ENCODE data around the gene PDXK. TPM values are rescaled to one million over a fixed set of nuclear protein-coding genes. Genes with fewer than 3 reads are reported as not detected.

Gene PDXK
- total and polyA plus RNA-seq, 9 donors: 20.9 to 31.6 (median 21.8) TPM

DNA sequence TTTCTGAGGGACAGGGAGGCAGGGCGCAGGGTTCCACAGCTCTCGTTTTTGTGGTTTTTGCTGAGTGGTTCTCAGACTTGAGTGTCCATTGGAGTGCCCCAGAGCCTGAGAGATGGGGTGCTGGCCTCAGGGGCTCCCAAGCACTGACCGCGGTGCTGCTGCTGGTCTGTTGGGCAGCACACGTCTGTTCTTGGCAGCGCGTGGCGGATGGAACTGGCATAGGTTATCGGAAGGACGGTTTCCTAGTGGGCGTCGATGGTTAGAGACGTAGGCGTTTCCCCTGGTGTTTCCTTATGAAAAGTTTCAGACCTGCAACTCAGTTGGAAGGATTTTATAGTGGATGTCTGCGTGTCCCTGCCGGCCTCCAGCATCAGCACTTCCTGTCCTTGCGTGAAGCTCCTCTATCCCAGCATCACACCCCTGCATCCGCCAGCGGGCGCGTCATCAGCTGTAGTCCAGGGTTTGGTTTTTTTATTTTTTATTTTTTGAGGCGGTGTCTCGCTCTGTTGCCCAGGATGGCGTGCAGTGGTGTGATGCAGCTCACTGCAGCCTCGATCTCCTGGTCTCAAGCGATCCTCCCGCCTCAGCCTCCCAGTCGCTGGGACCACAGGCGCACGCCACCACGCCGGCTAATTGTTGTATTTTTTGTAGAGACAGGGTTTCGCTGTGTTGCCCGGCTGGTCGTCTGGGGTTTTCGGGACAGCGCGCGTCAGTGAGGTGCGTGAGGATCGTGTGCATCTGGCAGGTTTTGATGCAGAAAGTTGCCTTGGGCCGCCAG, 82.3 kb downstream of the PDXK start:
- Histone ChIP-seq H3K4me1 (ENCODE audit: control insufficient read depth, insufficient read depth, low read length) (no peaks in the 10 kb centered on the region), H3K27me3 (ENCODE audit: control insufficient read depth, insufficient read depth, low read length) (no peaks in the 10 kb centered on the region), H3K4me3 (ENCODE audit: low read length) (no peak overlapping the region), H3K27ac (ENCODE audit: low read length) (no peak overlapping the region), H3K9me3 (replicated peaks; ENCODE audit: control insufficient read depth, low read depth, low read length) (no peaks in the 10 kb centered on the region), H3K36me3 (ENCODE audit: control insufficient read depth, insufficient read depth, low read length) (peaks cover 83% of the 10 kb centered on the region)
- 95% methylated on average over 35 of the region's 42 CpGs for WGBS (ENCODE audit: insufficient coverage)
- no peak for DNase-seq

DNA sequence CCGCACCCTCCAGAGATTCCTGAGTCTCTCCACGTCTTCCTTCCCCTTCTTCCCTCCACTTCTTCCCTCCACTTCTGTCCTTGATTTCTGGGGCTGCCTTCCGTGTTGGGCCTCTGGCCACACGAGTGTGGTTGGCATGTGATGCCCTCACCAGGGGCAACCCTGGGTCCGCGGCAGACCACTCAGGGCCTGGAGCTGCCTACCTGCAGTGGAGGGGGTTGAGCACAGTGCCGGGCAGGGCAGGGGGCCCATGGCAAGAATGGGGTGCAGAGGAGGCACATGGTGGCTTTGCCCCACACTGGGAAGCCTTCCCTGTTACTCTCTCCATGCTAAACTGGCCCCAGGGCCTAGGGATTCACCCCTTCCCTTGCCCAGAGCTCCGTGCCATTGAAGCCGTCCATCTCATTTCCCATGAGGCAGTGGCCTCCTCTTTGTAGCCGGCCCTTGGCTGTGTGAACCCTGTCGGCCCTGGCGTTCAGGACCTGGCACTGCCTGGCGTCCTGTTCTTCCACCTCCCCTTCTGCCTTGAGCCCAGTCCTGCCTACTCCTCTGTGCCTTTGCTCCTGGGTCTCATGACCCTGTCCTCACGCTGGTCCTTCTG, 83.9 kb downstream of the PDXK start:
- 85% methylated on average over 14 of the region's 14 CpGs for WGBS (ENCODE audit: insufficient coverage)
- Histone ChIP-seq H3K4me3 (ENCODE audit: low read length) (no peak overlapping the region), H3K27me3 (ENCODE audit: control insufficient read depth, insufficient read depth, low read length) (no peaks in the 10 kb centered on the region), H3K4me1 (ENCODE audit: control insufficient read depth, insufficient read depth, low read length) (no peaks in the 10 kb centered on the region), H3K9me3 (replicated peaks; ENCODE audit: control insufficient read depth, low read depth, low read length) (no peaks in the 10 kb centered on the region), H3K36me3 (ENCODE audit: control insufficient read depth, insufficient read depth, low read length) (peaks cover 67% of the 10 kb centered on the region), H3K27ac (ENCODE audit: low read length) (no peak overlapping the region)
- DNase-seq: no peak

DNA sequence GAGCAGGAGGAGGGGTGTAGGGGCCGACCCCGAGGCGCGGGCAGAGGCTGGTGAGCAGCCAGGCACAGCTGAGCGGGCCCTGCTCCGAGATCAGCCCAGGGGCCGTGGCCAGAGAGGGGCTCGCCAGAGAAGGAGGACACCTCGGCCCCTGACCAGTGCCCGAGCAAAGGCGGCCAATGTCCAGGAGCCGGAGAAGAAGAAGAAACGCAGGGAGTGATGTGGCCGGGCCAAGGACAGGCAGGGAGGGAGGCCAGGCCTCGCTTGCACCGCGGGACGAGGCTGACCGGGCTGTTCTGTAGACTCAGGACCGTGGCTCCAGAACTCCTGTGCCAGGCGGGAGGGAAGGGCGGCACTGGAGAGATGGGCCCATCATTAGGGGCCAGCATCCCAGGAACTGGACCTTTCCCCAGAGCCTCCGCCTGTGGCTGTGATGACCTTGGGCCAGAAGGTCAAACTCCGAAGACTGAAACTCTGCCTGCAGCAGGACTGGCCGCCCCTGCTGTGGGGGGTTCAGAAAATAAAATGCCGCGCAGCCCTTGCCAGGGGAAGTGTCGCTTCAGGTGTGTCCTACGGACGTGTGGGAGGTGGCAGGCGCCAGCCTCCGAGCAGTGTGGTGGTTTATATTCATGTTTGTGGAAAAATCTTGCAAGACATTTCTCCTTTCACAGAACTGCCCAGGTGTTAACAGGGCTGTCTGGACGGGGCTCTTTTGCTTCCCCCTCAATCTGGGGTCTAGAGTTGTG, 84.8 kb downstream of the PDXK start:
- Histone ChIP-seq H3K4me1 (ENCODE audit: control insufficient read depth, insufficient read depth, low read length) (no peaks in the 10 kb centered on the region), H3K36me3 (ENCODE audit: control insufficient read depth, insufficient read depth, low read length) (peaks cover 58% of the 10 kb centered on the region), H3K27ac (ENCODE audit: low read length) (no peak overlapping the region), H3K9me3 (replicated peaks; ENCODE audit: control insufficient read depth, low read depth, low read length) (no peaks in the 10 kb centered on the region), H3K4me3 (ENCODE audit: low read length) (no peak overlapping the region), H3K27me3 (ENCODE audit: control insufficient read depth, insufficient read depth, low read length) (no peaks in the 10 kb centered on the region)
- WGBS (ENCODE audit: insufficient coverage): 91% methylated on average over 31 of the region's 33 CpGs
- DNase-seq: no peak

- no peaks in the 10 kb centered on the region for H3K27me3 ChIP-seq (ENCODE audit: control insufficient read depth, insufficient read depth, low read length)
- no peaks in the 10 kb centered on the region for H3K9me3 ChIP-seq (replicated peaks; ENCODE audit: control insufficient read depth, low read depth, low read length)
- no peaks in the 10 kb centered on the region for H3K4me1 ChIP-seq (ENCODE audit: control insufficient read depth, insufficient read depth, low read length)
- 66% methylated on average over 10 of the region's 14 CpGs for WGBS (ENCODE audit: insufficient coverage)
- H3K4me3 ChIP-seq (ENCODE audit: low read length): no peak overlapping the region
- H3K27ac ChIP-seq (ENCODE audit: low read length): no peak overlapping the region
- DNase-seq: no peak
- H3K36me3 ChIP-seq (ENCODE audit: control insufficient read depth, insufficient read depth, low read length): peaks cover 43% of the 10 kb centered on the region
Observed at GRCh38 chr21:43805275-43805800, 86.4 kb downstream of the PDXK start.

DNA sequence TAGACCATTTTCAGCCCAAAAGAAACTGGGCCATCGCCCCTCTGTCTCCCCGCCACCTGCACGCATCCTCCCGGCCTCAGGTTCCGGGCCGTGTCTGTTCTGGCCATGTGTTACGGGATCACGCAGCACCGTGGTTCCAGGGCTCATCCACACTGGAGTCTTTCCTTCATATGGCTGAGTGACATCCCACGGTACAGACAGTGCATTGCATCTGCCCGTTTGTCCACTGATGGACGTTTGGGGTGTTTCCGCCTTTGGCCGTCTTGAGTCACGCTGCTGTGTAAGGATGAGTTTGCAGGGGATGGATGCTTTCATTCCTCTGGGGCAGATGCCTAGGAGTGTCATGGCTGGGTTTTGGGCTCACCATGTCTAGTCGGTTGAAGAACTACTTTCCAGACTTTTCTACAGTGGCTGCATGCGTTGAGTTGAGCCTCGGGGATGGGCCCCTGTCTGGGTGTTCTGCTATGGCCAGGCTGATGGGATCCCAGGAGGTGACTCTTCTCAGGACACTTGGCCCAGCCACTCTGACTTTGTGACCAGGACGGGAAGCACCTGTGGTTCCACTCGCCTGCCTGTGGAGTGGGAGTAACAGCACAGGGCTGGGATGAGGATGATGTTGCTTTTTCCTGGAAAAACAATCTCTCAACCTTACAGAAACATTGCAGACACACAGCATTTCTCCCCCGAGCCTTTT, 87.2 kb downstream of the PDXK start:
- WGBS (ENCODE audit: insufficient coverage): 86% methylated on average over 16 of the region's 21 CpGs
- peaks cover 35% of the 10 kb centered on the region for H3K36me3 ChIP-seq (ENCODE audit: control insufficient read depth, insufficient read depth, low read length)
- no peaks in the 10 kb centered on the region for H3K27me3 ChIP-seq (ENCODE audit: control insufficient read depth, insufficient read depth, low read length)
- no peak for DNase-seq
- H3K27ac ChIP-seq (ENCODE audit: low read length): no peak overlapping the region
- peaks cover 8% of the 10 kb centered on the region for H3K4me1 ChIP-seq (ENCODE audit: control insufficient read depth, insufficient read depth, low read length)
- H3K4me3 ChIP-seq (ENCODE audit: low read length): no peak overlapping the region
- H3K9me3 ChIP-seq (replicated peaks; ENCODE audit: control insufficient read depth, low read depth, low read length): no peaks in the 10 kb centered on the region

- Histone ChIP-seq H3K4me1 (ENCODE audit: control insufficient read depth, insufficient read depth, low read length) (peaks cover 22% of the 10 kb centered on the region), H3K36me3 (ENCODE audit: control insufficient read depth, insufficient read depth, low read length) (peaks cover 14% of the 10 kb centered on the region), H3K27ac (ENCODE audit: low read length) (no peak overlapping the region), H3K9me3 (replicated peaks; ENCODE audit: control insufficient read depth, low read depth, low read length) (no peaks in the 10 kb centered on the region), H3K4me3 (ENCODE audit: low read length) (no peak overlapping the region), H3K27me3 (ENCODE audit: control insufficient read depth, insufficient read depth, low read length) (no peaks in the 10 kb centered on the region)
- no peak for DNase-seq
- 81% methylated on average over 16 of the region's 18 CpGs for WGBS (ENCODE audit: insufficient coverage)
Observed at GRCh38 chr21:43808367-43808766, 89.4 kb downstream of the PDXK start.

DNA sequence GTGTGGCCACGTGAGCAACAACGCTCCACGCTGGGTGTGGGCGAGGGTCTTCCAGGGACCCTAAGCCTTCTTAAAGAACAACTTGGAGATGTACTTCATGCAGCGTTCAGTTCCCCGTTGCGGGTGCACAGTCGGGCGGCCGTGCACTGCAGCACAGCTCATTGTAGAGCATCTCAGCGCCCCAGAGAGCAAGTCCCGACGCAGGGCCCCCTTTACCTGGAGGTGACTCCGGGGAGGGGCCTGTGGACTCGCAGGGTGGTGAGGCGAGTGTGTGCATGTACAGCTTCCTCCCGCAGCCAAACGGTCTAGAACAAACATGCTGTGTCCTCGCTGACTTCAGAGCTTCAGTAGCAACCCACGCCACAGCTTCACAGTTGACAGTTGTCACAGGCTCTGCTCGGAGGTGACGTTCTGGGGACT, 89.9 kb downstream of the PDXK start:
- WGBS (ENCODE audit: insufficient coverage): 85% methylated on average over 20 of the region's 22 CpGs

GRCh38 chr21:43809346-43809799, 90.4 kb downstream of the PDXK start:
- H3K9me3 ChIP-seq (replicated peaks; ENCODE audit: control insufficient read depth, low read depth, low read length): no peaks in the 10 kb centered on the region
- peaks cover 4% of the 10 kb centered on the region for H3K36me3 ChIP-seq (ENCODE audit: control insufficient read depth, insufficient read depth, low read length)
- DNase-seq: no peak
- 75% methylated on average over 15 of the region's 16 CpGs for WGBS (ENCODE audit: insufficient coverage)
- H3K27ac ChIP-seq (ENCODE audit: low read length): no peak overlapping the region
- H3K4me3 ChIP-seq (ENCODE audit: low read length): no peak overlapping the region
- no peaks in the 10 kb centered on the region for H3K27me3 ChIP-seq (ENCODE audit: control insufficient read depth, insufficient read depth, low read length)
- peaks cover 26% of the 10 kb centered on the region for H3K4me1 ChIP-seq (ENCODE audit: control insufficient read depth, insufficient read depth, low read length)

More for the DNA sequence above, 89.9 kb downstream of the PDXK start:
- peaks cover 9% of the 10 kb centered on the region for H3K36me3 ChIP-seq (ENCODE audit: control insufficient read depth, insufficient read depth, low read length)
- H3K4me3 ChIP-seq (ENCODE audit: low read length): no peak overlapping the region
- DNase-seq: no peak
- H3K4me1 ChIP-seq (ENCODE audit: control insufficient read depth, insufficient read depth, low read length): peaks cover 22% of the 10 kb centered on the region
- H3K27ac ChIP-seq (ENCODE audit: low read length): no peak overlapping the region
- no peaks in the 10 kb centered on the region for H3K9me3 ChIP-seq (replicated peaks; ENCODE audit: control insufficient read depth, low read depth, low read length)
- H3K27me3 ChIP-seq (ENCODE audit: control insufficient read depth, insufficient read depth, low read length): no peaks in the 10 kb centered on the region

GRCh38 chr21:43809853-43810504, 91.0 kb downstream of the PDXK start:
- DNase-seq: no peak
- H3K36me3 ChIP-seq (ENCODE audit: control insufficient read depth, insufficient read depth, low read length): no peaks in the 10 kb centered on the region
- peaks cover 31% of the 10 kb centered on the region for H3K4me1 ChIP-seq (ENCODE audit: control insufficient read depth, insufficient read depth, low read length)
- no peaks in the 10 kb centered on the region for H3K27me3 ChIP-seq (ENCODE audit: control insufficient read depth, insufficient read depth, low read length)
- H3K27ac ChIP-seq (ENCODE audit: low read length): no peak overlapping the region
- no peak overlapping the region for H3K4me3 ChIP-seq (ENCODE audit: low read length)
- no peaks in the 10 kb centered on the region for H3K9me3 ChIP-seq (replicated peaks; ENCODE audit: control insufficient read depth, low read depth, low read length)
- 56% methylated on average over 23 of the region's 26 CpGs for WGBS (ENCODE audit: insufficient coverage)

All from muscle of leg (tissue), 11 donors.